Body of pancreas (tissue), 4 donors: ENCODE results near the gene COBLL1. TPM values are rescaled to one million over a fixed set of nuclear protein-coding genes. Genes with fewer than 3 reads are reported as not detected.

Source experiments
- ATAC-seq: fragments of 150-250 bp; one replicate; pipeline ENCODE4 v1.9.1; 2016
- DNase-seq, 4 donors: peaks; one replicate each; pipeline ENCODE4 v3.0.0-alpha.2; 2019
- H3K27ac ChIP-seq, 4 donors: fragments of 200-600 bp; sonication (generic); 1 replicate in 3 of 4; 2 replicates in 1 of 4; pipeline versions ENCODE4 v1.5.1 to v1.6.1; 2016 to 2019; ENCODE audit warnings: mild to moderate bottlenecking in 1 of 4, mixed read lengths in 1 of 4, moderate library complexity in 1 of 4
- H3K27me3 ChIP-seq, 2 donors: fragments of 200-600 bp; sonication (generic); one replicate each; pipeline ENCODE4 v1.6.0; 2016; ENCODE audit warnings: mild to moderate bottlenecking in 1 of 2
- H3K36me3 ChIP-seq, 2 donors: fragments of 200-600 bp; sonication (generic); replicated peaks in 1 of 2; 2 replicates each; pipeline ENCODE4 v1.5.1; 2016; ENCODE audit warnings: low read depth in 2 of 2; ENCODE audit not compliant: insufficient read depth in 1 of 2
- H3K4me1 ChIP-seq: fragments of 200-600 bp; sonication (generic); one replicate; pipeline ENCODE4 v1.6.0; 2016
- H3K4me3 ChIP-seq, 2 donors: fragments of 200-600 bp; sonication (generic); 1 replicate in 1 of 2; 2 replicates in 1 of 2; pipeline ENCODE4 v1.5.1; 2016 to 2019
- H3K9me3 ChIP-seq, 3 donors: fragments of 200-600 bp; sonication (generic); 1 replicate in 2 of 3; 2 replicates in 1 of 3; pipeline ENCODE4 v1.5.1; 2016
- CTCF ChIP-seq, 7 experiments: fragments of 450-650 bp in 4 of 7; fragments of 200-600 bp in 3 of 7; sonication (generic) in 3 of 7; IDR thresholded peaks; one replicate each; pipeline ENCODE4 v1.5.1; 2016 to 2019; ENCODE audit warnings: antibody characterized with exemption in 7 of 7
- POLR2A ChIP-seq, 3 donors: fragments of 450-650 bp; IDR thresholded peaks; one replicate each; pipeline ENCODE4 v1.6.1; 2016; ENCODE audit warnings: antibody characterized with exemption in 3 of 3, mild to moderate bottlenecking in 2 of 3
- WGBS, 2 donors: methylation state at CpG; one replicate each; pipeline ENCODE4 v1.1.5; 2017; 5-methylcytosine and 5-hydroxymethylcytosine counted together
- intact Hi-C: fragments of 100-400 bp; cut with DNase I; formaldehyde crosslinking; loops from one replicate; pipeline ENCODE4 v1.15.1; 2023
- total RNA-seq, 2 donors: library from RNA; depleted of rRNA; stranded (reverse); fragments of >200 nt; gene quantifications; one replicate each; pipeline ENCODE4 v1.1.0, GENCODE V29; 2016

The COBLL1 gene
- total RNA-seq, 2 donors from 2014 or later: 104 to 140 TPM

GRCh38 chr2:164766954-164767320 is 74.7 kb downstream of the COBLL1 start:
- no peaks in the 10 kb centered on the region for H3K36me3 ChIP-seq
- no peak overlapping the region for H3K4me3 ChIP-seq
- intact Hi-C loops: no loop called here
- no peak for ATAC-seq
- peaks cover 33% of the 10 kb centered on the region for H3K4me1 ChIP-seq
- H3K9me3 ChIP-seq: no peaks in the 10 kb centered on the region
- no peak for DNase-seq
- TF ChIP-seq POLR2A (IDR thresholded peaks at IDR 0.05): no peak
- no peak for TF ChIP-seq CTCF (IDR thresholded peaks at IDR 0.05)
- WGBS, 2 donors: 82 to 86% methylated on average over 3 of the region's 3 CpGs
- no peak overlapping the region for H3K27ac ChIP-seq
- H3K27me3 ChIP-seq: no peaks in the 10 kb centered on the region

GRCh38 chr2:164766216-164766953 is 75.2 kb downstream of the COBLL1 start:
- Histone ChIP-seq H3K36me3 (no peaks in the 10 kb centered on the region), H3K4me3 (no peak overlapping the region), H3K27ac (no peak overlapping the region), H3K4me1 (peaks cover 33% of the 10 kb centered on the region), H3K27me3 (no peaks in the 10 kb centered on the region), H3K9me3 (no peaks in the 10 kb centered on the region)
- ATAC-seq (no peak), DNase-seq (no peak)
- intact Hi-C loops: no loop called here
- no peak for TF ChIP-seq CTCF (IDR thresholded peaks at IDR 0.05)
- no peak for TF ChIP-seq POLR2A (IDR thresholded peaks at IDR 0.05)
- WGBS, 2 donors: 85 to 88% methylated on average over 4 of the region's 4 CpGs

GRCh38 chr2:164764996-164765395 is 76.6 kb downstream of the COBLL1 start:
- 85 to 91% methylated on average over 3 of the region's 3 CpGs for WGBS, 2 donors
- DNase-seq (no peak), ATAC-seq (no peak)
- Histone ChIP-seq H3K9me3 (no peaks in the 10 kb centered on the region), H3K4me3 (no peak overlapping the region), H3K27ac (peak overlapping the region in 1 of 4 donors; percentile 28), H3K36me3 (no peaks in the 10 kb centered on the region), H3K4me1 (peaks cover 44% of the 10 kb centered on the region), H3K27me3 (no peaks in the 10 kb centered on the region)
- intact Hi-C loops: no loop called here
- TF ChIP-seq CTCF (IDR thresholded peaks at IDR 0.05): no peak
- no peak for TF ChIP-seq POLR2A (IDR thresholded peaks at IDR 0.05)

GRCh38 chr2:164764474-164764873 is 77.1 kb downstream of the COBLL1 start:
- Histone ChIP-seq H3K27me3 (no peaks in the 10 kb centered on the region), H3K36me3 (no peaks in the 10 kb centered on the region), H3K9me3 (no peaks in the 10 kb centered on the region), H3K27ac (peak overlapping the region in 1 of 4 donors; percentile 28), H3K4me3 (no peak overlapping the region), H3K4me1 (peaks cover 50% of the 10 kb centered on the region)
- ATAC-seq (peak; percentile 58), DNase-seq (no peak)
- TF ChIP-seq POLR2A (IDR thresholded peaks at IDR 0.05) (no peak), CTCF (IDR thresholded peaks at IDR 0.05) (no peak)
- intact Hi-C loops: no loop called here
- 77 to 81% methylated on average over 1 of the region's 1 CpG for WGBS, 2 donors

- intact Hi-C loops: no loop called here
- Histone ChIP-seq H3K4me3 (no peak overlapping the region), H3K9me3 (no peaks in the 10 kb centered on the region), H3K36me3 (no peaks in the 10 kb centered on the region), H3K4me1 (peaks cover 54% of the 10 kb centered on the region), H3K27me3 (no peaks in the 10 kb centered on the region), H3K27ac (no peak overlapping the region)
- DNase-seq: no peak
- no peak for ATAC-seq
- no peak for TF ChIP-seq POLR2A (IDR thresholded peaks at IDR 0.05)
- no peak for TF ChIP-seq CTCF (IDR thresholded peaks at IDR 0.05)
- 79 to 95% methylated on average over 5 of the region's 5 CpGs for WGBS, 2 donors
Observed at GRCh38 chr2:164763431-164763830, 78.2 kb downstream of the COBLL1 start.
